GM19467 (cell line): ENCODE data around the gene PCTP.

Experiments
- ATAC-seq: cut with Tn5 transposase; IDR thresholded peaks from one replicate; pipeline ENCODE4 v1.9.1; 2021; ENCODE audit warnings: mild to moderate bottlenecking, moderate library complexity; ENCODE audit not compliant: unreplicated experiment

The PCTP gene

DNA sequence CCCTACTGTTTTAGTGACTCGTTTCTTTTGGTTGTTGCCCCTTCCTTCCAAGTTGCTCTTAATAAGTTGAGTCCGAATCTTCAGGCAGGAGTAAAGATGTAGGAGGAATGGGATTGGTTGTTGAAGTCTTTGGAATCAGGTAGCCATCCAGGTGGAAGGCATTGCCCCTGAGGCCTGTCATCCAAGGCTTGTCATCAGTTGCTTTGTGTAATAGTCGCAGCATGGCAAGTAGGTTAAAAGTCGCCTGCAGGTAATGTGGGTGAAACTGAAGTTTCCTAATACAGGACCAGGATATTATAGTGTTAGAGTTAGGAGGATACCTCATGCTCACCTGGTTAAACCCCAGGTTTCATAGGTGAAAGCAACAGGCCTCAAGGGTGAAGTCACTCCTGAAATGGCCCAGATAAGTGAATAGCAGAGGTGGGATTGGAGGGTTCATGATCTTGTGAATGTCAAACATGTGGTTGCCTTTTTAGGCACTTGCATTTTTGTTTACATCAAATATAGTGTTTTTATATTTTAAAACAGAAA is 934 bp downstream of the PCTP start:
- ATAC-seq: no peak

DNA sequence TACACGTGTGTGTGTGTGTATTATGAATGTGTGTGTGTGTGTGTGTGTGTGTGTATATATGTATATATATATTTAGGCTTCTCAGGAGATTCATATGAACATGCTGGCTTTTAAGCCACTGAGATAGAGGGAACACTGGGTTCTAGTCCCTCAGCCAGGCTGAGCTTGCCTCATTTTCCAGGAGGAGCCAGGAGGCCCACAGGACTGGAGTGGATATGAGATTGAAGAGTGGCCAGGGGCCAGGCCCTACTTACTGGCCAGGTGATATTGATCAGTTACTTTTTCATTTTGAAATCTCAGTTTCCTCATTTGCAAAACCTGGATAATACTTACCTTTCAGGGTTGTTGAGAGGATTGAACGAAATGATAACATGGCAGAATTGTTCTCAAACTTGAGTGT is 5.8 kb downstream of the PCTP start:
- ATAC-seq: no peak

- ATAC-seq: no peak
Measured at GRCh38 chr17:55757659-55758058, 6.8 kb downstream of the PCTP start.

- ATAC-seq: no peak
Measured at GRCh38 chr17:55758171-55758570, 7.3 kb downstream of the PCTP start.

DNA sequence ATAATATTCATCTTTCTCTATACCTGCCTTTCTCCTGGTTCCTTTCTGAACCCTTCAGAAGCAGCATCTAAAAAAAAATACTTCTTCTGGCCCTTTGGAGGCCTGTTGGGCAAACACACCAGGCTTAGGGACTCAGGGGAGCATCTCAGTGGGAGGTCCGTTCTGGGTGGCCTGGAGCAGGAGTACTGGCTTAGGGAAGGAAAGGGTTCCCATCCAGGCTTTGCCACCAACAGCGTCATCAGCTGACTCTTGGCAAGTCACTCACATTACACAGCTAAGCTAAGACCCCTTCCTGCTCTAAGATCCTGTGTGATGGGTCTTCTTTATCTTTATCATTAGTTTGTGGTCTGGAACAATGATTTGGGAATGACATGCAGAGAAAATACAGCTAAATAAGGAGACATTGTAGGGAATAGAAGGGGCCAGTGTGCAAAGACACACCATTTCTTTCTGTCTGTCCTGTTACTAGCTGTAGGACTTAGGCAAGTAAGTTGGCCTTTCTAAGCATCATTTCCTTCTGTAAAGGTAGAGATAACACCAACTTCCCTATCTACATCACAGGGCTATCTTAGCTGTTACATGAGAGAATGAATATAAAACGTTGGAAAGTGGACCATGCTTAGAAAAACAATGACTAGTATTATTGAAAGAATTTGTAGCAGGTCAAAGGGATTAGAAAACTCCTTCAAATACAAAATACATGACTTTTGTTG is 9.9 kb downstream of the PCTP start:
- ATAC-seq: no peak

DNA sequence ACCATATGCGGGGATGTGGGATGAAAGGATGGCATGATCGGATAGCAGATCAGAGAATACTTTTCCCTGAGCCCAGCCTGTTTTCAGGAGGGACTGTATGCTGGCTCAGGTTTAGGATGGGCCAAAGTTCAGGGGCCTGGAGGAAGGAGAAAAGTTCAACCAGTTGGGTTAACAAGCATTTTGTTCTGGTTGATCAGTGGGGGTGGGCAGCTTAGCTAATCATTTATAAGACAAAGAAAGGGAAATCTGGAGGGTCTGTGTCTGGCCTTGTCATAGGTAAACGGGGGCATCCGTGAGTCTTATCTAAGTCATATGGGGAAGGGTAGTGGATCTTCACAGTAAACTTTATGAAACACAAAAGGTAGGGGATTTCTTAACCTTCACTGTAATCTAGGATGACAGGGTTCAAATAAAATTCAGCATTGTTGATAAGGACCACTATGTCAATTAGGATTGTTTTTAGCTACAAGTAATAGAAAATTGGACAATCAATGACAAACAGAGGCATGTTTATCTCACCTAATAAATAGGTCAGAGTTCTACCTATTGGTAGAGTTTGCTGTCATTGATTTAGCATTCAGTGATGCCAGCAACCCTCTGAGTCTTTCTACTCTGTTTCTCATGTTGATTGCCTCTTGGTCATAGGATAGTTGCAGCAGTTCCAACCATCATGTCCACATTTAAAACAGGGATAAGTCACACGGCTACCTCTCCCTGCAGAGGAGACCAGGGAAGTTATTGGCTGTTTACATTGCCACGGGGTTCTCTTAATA is 11.4 kb downstream of the PCTP start:
- no peak for ATAC-seq

- ATAC-seq: no peak
Measured at GRCh38 chr17:55763856-55764255, 13.0 kb downstream of the PCTP start.

- no peak for ATAC-seq
Measured at GRCh38 chr17:55764610-55765009, 13.8 kb downstream of the PCTP start.

DNA sequence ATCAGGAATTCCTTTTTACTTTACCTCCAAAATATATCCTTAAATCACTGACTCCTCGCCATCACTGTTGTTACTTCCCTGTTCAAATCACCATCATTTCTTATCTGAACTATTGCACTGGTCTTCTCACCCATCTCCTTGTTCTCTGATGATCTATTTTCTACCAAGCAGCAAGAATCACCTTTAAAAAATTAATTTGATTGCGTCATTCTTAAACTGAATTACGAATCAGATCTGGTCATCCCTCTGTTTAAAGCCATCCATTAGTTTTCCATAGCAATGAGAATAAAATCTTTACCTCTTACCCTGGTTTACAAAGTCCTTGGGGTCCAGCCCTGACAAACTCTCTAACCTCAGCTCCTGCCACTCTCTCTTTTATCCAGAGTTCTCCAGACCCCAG is 14.6 kb downstream of the PCTP start:
- ATAC-seq: no peak

DNA sequence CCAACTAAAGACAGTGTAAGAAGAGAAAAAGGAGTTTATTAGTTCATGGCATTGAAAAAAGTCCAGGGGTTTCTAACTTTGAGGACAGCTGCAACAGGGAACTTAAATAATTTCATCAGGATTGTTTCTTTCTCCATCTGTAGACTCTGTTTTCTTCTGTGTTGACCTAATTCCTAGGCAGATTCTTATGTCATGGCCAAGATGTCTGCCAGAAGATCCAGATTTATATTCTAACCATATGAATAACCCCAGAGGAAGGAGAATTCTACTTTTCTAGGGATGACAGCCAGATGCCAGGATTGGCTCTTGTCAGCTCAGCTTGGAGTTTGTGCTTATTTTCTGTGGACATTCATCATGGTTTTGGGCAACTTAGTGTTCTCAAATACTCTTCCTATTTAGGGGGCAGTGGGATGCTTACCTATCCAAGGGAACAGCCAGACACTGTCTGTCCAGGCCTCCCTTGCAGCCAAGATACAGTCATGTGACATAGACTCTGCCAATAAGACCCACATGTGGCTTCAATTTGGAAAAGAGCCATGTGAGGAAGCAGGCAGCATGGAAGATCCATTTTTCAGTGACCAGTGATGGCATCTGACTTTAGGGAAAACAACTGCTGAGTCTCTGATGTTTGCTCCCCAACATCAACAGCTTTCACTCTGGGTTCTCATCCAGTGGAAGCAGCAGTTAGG is 18.2 kb downstream of the PCTP start:
- ATAC-seq: no peak

DNA sequence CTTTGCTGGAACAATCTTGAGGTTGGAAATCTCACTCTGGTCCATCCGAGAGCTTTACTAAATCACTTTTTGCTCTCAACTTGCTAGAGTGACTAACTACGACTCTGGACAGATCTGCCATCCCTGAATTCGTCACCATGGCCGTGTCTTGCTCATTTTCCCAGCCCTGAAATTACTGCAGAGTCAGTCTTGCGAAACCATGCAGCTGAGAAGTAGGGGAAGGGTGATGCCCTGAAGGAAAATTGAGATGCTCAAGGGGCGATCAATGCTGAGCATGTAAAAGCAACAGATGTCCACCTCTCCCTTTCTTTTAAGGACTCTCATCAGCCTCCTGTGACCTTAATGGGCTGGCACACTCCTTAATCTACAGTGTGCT is 18.8 kb downstream of the PCTP start:
- no peak for ATAC-seq

- no peak for ATAC-seq
Measured at GRCh38 chr17:55770196-55770870, 19.5 kb downstream of the PCTP start.

- ATAC-seq: no peak
Measured at GRCh38 chr17:55772086-55772485, 21.2 kb downstream of the PCTP start.

GRCh38 chr17:55773671-55774070 is 22.8 kb downstream of the PCTP start:
- ATAC-seq: no peak

DNA sequence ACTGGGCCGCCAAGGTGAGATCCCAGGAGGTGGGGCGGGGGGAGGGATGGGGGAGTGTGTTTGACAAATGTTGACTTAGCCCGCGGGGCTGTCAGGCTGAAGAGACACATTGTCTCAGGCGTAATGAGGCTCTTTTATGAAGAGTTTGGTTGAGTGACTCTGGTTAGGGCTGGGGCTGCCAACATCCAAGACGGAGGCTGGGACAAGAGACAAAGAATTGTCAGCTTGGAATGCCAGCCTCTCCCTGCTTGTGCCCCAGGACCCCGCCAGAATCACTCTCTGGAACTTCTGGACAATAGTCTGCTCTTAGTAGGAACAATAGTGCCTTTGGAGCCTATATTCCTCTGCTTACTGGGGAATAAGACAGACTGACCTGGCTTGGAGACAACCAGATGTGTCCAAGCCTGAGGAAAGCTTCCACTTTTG is 24.0 kb downstream of the PCTP start:
- no peak for ATAC-seq

- no peak for ATAC-seq
Measured at GRCh38 chr17:55776271-55776670, 25.4 kb downstream of the PCTP start.

GRCh38 chr17:55777471-55777971 is 26.7 kb downstream of the PCTP start:
- no peak for ATAC-seq

- no peak for ATAC-seq
Measured at GRCh38 chr17:55778389-55779118, 27.7 kb downstream of the PCTP start.

DNA sequence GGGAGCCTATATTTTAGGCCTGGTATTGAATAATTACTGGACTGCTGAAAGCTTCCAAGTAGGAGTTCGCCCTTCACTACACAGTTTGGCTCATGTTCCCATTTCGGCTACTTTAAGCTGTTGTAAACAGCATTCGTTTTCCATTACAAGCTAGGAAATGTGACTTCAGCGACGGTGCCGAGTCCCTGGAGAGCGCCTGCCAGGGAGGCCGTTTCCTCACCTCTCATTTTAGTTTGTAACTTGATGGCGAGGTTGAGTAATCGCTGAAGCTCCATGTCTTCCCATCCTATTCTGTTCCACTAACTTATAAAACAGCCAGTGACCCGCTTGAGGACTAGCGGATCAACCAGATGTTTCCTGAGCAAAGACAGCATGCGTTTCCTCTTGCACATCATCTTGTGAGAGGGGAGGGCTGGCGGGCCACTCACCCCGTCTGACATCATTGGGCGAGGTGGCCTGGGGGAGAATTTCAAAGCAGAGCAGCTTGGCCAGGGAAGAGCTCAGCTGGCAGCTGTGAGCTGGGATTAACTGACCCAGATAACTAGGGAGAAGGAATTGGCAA is 32.9 kb downstream of the PCTP start:
- no peak for ATAC-seq

DNA sequence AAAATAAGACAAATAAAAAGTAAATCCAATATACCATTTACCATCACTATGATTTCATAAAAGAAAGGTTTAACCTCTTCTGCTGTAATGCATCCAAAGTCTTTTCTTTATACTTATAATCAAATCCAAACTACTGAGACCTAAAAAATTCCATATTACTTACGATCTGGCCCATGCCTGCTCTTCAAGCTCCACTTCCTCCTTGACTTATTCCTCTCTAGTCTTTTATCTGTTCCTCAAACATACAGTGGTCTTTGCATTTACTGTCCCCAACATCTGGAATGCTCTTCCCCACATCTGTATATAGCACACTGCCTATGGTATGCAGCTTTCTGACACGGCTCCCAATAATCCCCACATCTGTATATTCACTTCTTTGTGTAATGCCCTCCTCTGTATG is 33.8 kb downstream of the PCTP start:
- no peak for ATAC-seq
